Activated T-cell treated with anti-CD3 and anti-CD28 coated beads, Interleukin-2, amount 50 U/mL, for 72 hours (primary cell): ENCODE results near the gene KLC3. TPM values are rescaled to one million over a fixed set of nuclear protein-coding genes. Genes with fewer than 3 reads are reported as not detected.

Source experiments
- ATAC-seq, 2 donors: fragments of 150-1000 bp; cut with Tn5 transposase; replicated peaks in 1 of 2; 2 replicates each; pipeline ENCODE4 v1.10.0; 2021; ENCODE audit warnings: moderate library complexity in 2 of 2, mild to moderate bottlenecking in 1 of 2
- DNase-seq, 2 donors: peaks; one replicate each; pipeline ENCODE4 v3.0.0; 2021 to 2022; ENCODE audit warnings: mixed read lengths in 1 of 2
- H3K27ac Mint-ChIP-seq: one replicate; pipeline ENCODE4 v1.8.0; 2022; ENCODE audit warnings: mild to moderate bottlenecking, moderate library complexity, mixed read lengths
- H3K27me3 Mint-ChIP-seq: one replicate; pipeline ENCODE4 v1.8.0; 2022; ENCODE audit warnings: low read depth, mixed read lengths
- H3K36me3 Mint-ChIP-seq, 2 donors: one replicate each; pipeline ENCODE4 v1.8.0; 2022; ENCODE audit warnings: mixed read lengths in 2 of 2, mild to moderate bottlenecking in 1 of 2; ENCODE audit not compliant: insufficient read depth in 2 of 2
- H3K4me1 Mint-ChIP-seq: one replicate; pipeline ENCODE4 v1.8.0; 2022; ENCODE audit warnings: low read depth, mixed read lengths
- H3K4me3 Mint-ChIP-seq, 2 donors: one replicate each; pipeline ENCODE4 v1.8.0; 2022; ENCODE audit warnings: mild to moderate bottlenecking in 2 of 2, mixed read lengths in 2 of 2, moderate library complexity in 2 of 2
- H3K9me3 Mint-ChIP-seq, 2 donors: one replicate each; pipeline ENCODE4 v1.8.0; 2022; ENCODE audit warnings: mixed read lengths in 2 of 2
- total RNA-seq, 2 donors: library from RNA; stranded (reverse); gene quantifications; one replicate each; pipeline ENCODE4 v1.2.3, GENCODE V29; 2022

The KLC3 gene
- total RNA-seq, 2 donors from 2014 or later = 0.22 to 0.42 TPM

GRCh38 chr19:45355402-45355801 is 14.9 kb downstream of the KLC3 start:
- H3K4me3 Mint-ChIP-seq = no peak overlapping the region
- DNase-seq (no peak), ATAC-seq (no peak)
- peaks cover 1 to 11% of the 10 kb centered on the region in 2 donors for H3K36me3 Mint-ChIP-seq
- no peaks in the 10 kb centered on the region for H3K27me3 Mint-ChIP-seq
- H3K4me1 Mint-ChIP-seq = no peaks in the 10 kb centered on the region
- H3K9me3 Mint-ChIP-seq = no peaks in the 10 kb centered on the region
- H3K27ac Mint-ChIP-seq = no peak overlapping the region

- Mint-ChIP-seq H3K27me3 (no peaks in the 10 kb centered on the region), H3K9me3 (no peaks in the 10 kb centered on the region), H3K4me1 (no peaks in the 10 kb centered on the region), H3K27ac (no peak overlapping the region), H3K4me3 (no peak overlapping the region), H3K36me3 (peaks cover 1 to 11% of the 10 kb centered on the region in 2 donors)
- no peak for DNase-seq
- no peak for ATAC-seq
Measured at GRCh38 chr19:45355910-45356309, 15.4 kb downstream of the KLC3 start.

GRCh38 chr19:45356760-45357444 is 16.4 kb downstream of the KLC3 start:
- Mint-ChIP-seq H3K4me1 (no peaks in the 10 kb centered on the region), H3K27me3 (no peaks in the 10 kb centered on the region), H3K27ac (no peak overlapping the region), H3K36me3 (peaks cover 1 to 14% of the 10 kb centered on the region in 2 donors), H3K9me3 (no peaks in the 10 kb centered on the region), H3K4me3 (no peak overlapping the region)
- ATAC-seq (no peak), DNase-seq (no peak)

- no peak overlapping the region for H3K4me3 Mint-ChIP-seq
- H3K36me3 Mint-ChIP-seq = peaks cover 1 to 14% of the 10 kb centered on the region in 2 donors
- H3K27me3 Mint-ChIP-seq = no peaks in the 10 kb centered on the region
- H3K27ac Mint-ChIP-seq = no peak overlapping the region
- H3K9me3 Mint-ChIP-seq = no peaks in the 10 kb centered on the region
- no peak for ATAC-seq
- H3K4me1 Mint-ChIP-seq = no peaks in the 10 kb centered on the region
- DNase-seq = no peak
Measured at GRCh38 chr19:45357445-45357783, 16.9 kb downstream of the KLC3 start.

- H3K9me3 Mint-ChIP-seq = no peaks in the 10 kb centered on the region
- ATAC-seq (no peak), DNase-seq (no peak)
- no peak overlapping the region for H3K27ac Mint-ChIP-seq
- H3K27me3 Mint-ChIP-seq = no peaks in the 10 kb centered on the region
- H3K4me1 Mint-ChIP-seq = no peaks in the 10 kb centered on the region
- H3K36me3 Mint-ChIP-seq = peaks cover 1 to 14% of the 10 kb centered on the region in 2 donors
- H3K4me3 Mint-ChIP-seq = no peak overlapping the region
Measured at GRCh38 chr19:45358213-45358792, 17.8 kb downstream of the KLC3 start.

- H3K27me3 Mint-ChIP-seq = no peaks in the 10 kb centered on the region
- ATAC-seq = no peak
Measured at GRCh38 chr19:45361608-45362007, 21.1 kb downstream of the KLC3 start.

GRCh38 chr19:45362291-45362690 is 21.7 kb downstream of the KLC3 start:
- no peak for ATAC-seq
- Mint-ChIP-seq H3K9me3 (no peaks in the 10 kb centered on the region), H3K4me3 (no peak overlapping the region), H3K27me3 (no peaks in the 10 kb centered on the region), H3K36me3 (peaks cover 1 to 6% of the 10 kb centered on the region in 2 donors), H3K4me1 (no peaks in the 10 kb centered on the region), H3K27ac (no peak overlapping the region)
- DNase-seq = no peak

More at GRCh38 chr19:45361608-45362007, 21.1 kb downstream of the KLC3 start:
- Mint-ChIP-seq H3K4me1 (no peaks in the 10 kb centered on the region), H3K9me3 (no peaks in the 10 kb centered on the region), H3K36me3 (peaks cover 1 to 6% of the 10 kb centered on the region in 2 donors), H3K4me3 (no peak overlapping the region), H3K27ac (no peak overlapping the region)
- no peak for DNase-seq

GRCh38 chr19:45363861-45364459 is 23.4 kb downstream of the KLC3 start:
- Mint-ChIP-seq H3K36me3 (peaks cover 0 to 3% of the 10 kb centered on the region in 2 donors), H3K27me3 (no peaks in the 10 kb centered on the region), H3K4me3 (no peak overlapping the region), H3K9me3 (no peaks in the 10 kb centered on the region), H3K27ac (no peak overlapping the region), H3K4me1 (peaks cover 11% of the 10 kb centered on the region)
- no peak for ATAC-seq
- DNase-seq = no peak

GRCh38 chr19:45364696-45365095 is 24.1 kb downstream of the KLC3 start:
- no peaks in the 10 kb centered on the region for H3K27me3 Mint-ChIP-seq
- no peak for ATAC-seq
- H3K4me1 Mint-ChIP-seq = peaks cover 16% of the 10 kb centered on the region
- H3K9me3 Mint-ChIP-seq = no peaks in the 10 kb centered on the region
- no peak overlapping the region for H3K27ac Mint-ChIP-seq
- no peak for DNase-seq
- H3K36me3 Mint-ChIP-seq = peaks cover 0 to 3% of the 10 kb centered on the region in 2 donors
- H3K4me3 Mint-ChIP-seq = no peak overlapping the region

GRCh38 chr19:45368127-45368526 is 27.6 kb downstream of the KLC3 start:
- ATAC-seq (no peak), DNase-seq (no peak)
- Mint-ChIP-seq H3K4me3 (peak overlapping the region in 1 of 2 donors; percentile 39), H3K27ac (no peak overlapping the region), H3K36me3 (no peaks in the 10 kb centered on the region), H3K4me1 (peaks cover 26% of the 10 kb centered on the region), H3K27me3 (no peaks in the 10 kb centered on the region), H3K9me3 (no peaks in the 10 kb centered on the region)

- H3K27me3 Mint-ChIP-seq = no peaks in the 10 kb centered on the region
- H3K4me3 Mint-ChIP-seq = peak overlapping the region; percentile 12 to 42
- no peaks in the 10 kb centered on the region for H3K9me3 Mint-ChIP-seq
- DNase-seq (no peak), ATAC-seq (no peak)
- H3K36me3 Mint-ChIP-seq = no peaks in the 10 kb centered on the region
- H3K4me1 Mint-ChIP-seq = peaks cover 26% of the 10 kb centered on the region
- H3K27ac Mint-ChIP-seq = no peak overlapping the region
Measured at GRCh38 chr19:45368737-45369340, 28.3 kb downstream of the KLC3 start.

GRCh38 chr19:45370410-45371204 is 30.1 kb downstream of the KLC3 start, which contains the start of gene ERCC2:
ERCC2 (minus strand) TSS chr19:45370573; CDS start chr19:45370540, 33 bp downstream.
- H3K9me3 Mint-ChIP-seq = no peaks in the 10 kb centered on the region
- DNase-seq = peak; percentile 100
- H3K27me3 Mint-ChIP-seq = no peaks in the 10 kb centered on the region
- peak within 1 kb of the TSS; percentile 96 for H3K27ac Mint-ChIP-seq
- H3K4me1 Mint-ChIP-seq = peaks cover 26% of the 10 kb centered on the region
- peak within 1 kb of the TSS; percentile 91 to 96 for H3K4me3 Mint-ChIP-seq
- no peaks in the 10 kb centered on the region for H3K36me3 Mint-ChIP-seq
- ATAC-seq = peak; percentile 99
